ENCODE measurements around the gene DPEP1. TPM values are rescaled to one million over a fixed set of nuclear protein-coding genes. Genes with fewer than 3 reads are reported as not detected.

DPEP1 gene
- polyA plus RNA-seq, 3 donors from 2014 or later: not detected

- Mint-ChIP-seq H3K9me3 (no peaks in the 10 kb centered on the region), H3K4me1 (peaks cover 12 to 17% of the 10 kb centered on the region in 2 donors), H3K36me3 (no peaks in the 10 kb centered on the region), H3K27me3 (ENCODE audit: low read depth in 3 of 3) (peaks cover 0 to 3% (median 0%) of the 10 kb centered on the region in 3 donors), H3K27ac (peak overlapping the region in 1 of 6 donors; percentile 49), H3K4me3 (no peak overlapping the region)
- DNase-seq: no peak
Observed at GRCh38 chr16:89599451-89599858, 14.0 kb upstream of the DPEP1 start.

DNA sequence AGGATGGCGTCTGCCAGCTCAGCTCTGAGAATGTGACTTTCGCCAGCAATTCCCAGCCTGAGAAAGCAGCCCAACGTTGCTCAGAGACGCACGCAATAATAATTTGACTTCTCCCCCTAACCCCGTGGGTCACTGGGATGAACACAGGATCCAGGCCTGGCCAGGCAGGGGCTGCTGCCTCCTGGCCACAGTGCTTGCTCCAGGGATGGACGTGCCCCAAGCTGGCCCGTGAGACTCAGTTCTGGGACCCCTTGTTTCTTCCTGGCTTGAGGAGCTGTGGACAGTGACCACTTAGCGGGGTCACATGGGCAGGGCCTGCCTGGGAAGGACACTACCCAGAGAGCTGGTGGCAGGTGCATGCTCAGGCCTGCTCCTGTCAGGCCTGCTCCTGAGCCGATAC is 13.5 kb upstream of the DPEP1 start:
- Mint-ChIP-seq H3K27ac (peak overlapping the region in 1 of 6 donors; percentile 40), H3K36me3 (no peaks in the 10 kb centered on the region), H3K4me3 (no peak overlapping the region), H3K27me3 (ENCODE audit: low read depth in 3 of 3) (peaks cover 0 to 3% (median 0%) of the 10 kb centered on the region in 3 donors), H3K9me3 (no peaks in the 10 kb centered on the region), H3K4me1 (peaks cover 12 to 17% of the 10 kb centered on the region in 2 donors)
- DNase-seq: no peak

DNA sequence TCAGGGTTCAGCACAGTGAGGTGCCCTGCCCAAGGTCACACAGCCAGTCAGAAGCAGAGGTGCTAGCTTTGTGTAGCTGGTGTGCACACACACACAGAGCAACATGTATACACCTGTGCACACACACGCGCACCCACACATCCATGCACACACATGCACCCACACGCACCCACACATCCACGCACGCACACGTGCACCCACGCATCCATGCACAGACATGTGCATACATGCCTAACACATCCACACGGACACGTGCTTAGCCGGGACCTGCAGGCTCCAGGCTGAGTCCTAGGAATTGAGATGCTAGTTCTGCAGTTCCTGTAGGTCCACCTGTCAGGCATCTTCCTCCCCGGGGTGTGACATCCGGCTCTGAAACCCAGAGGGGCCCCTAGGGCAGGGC is 13.0 kb upstream of the DPEP1 start:
- peak overlapping the region in 1 of 6 donors; percentile 40 for H3K27ac Mint-ChIP-seq
- H3K4me1 Mint-ChIP-seq: peaks cover 12 to 17% of the 10 kb centered on the region in 2 donors
- H3K27me3 Mint-ChIP-seq (ENCODE audit: low read depth in 3 of 3): peaks cover 0 to 3% (median 0%) of the 10 kb centered on the region in 3 donors
- H3K4me3 Mint-ChIP-seq: no peak overlapping the region
- H3K9me3 Mint-ChIP-seq: no peaks in the 10 kb centered on the region
- H3K36me3 Mint-ChIP-seq: no peaks in the 10 kb centered on the region
- no peak for DNase-seq

DNA sequence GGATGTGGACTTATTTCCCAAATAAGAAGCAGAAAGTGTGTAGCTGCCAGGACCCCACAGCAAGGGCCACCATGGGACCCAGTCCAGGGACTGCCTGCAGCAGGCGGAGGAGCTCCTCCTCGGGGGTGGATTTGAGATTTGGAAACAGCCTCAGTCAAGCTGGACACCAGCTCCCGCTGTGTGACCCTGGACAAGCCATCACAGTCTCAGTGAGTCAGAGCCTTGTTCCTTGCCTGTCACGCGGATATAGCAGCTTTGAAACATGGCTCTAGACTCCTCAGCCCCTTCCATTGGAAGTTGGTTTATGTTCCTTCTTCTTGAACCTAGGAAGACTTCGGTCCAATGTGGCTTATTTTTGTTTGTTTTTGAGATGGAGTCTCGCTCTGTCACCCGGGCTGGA is 12.5 kb upstream of the DPEP1 start:
- Mint-ChIP-seq H3K27ac (no peak overlapping the region), H3K4me3 (no peak overlapping the region)

GRCh38 chr16:89601906-89602272 is 11.6 kb upstream of the DPEP1 start:
- H3K4me1 Mint-ChIP-seq: peaks cover 12 to 14% of the 10 kb centered on the region in 2 donors
- H3K4me3 Mint-ChIP-seq: peak overlapping the region in 1 of 5 donors; percentile 50
- H3K36me3 Mint-ChIP-seq: no peaks in the 10 kb centered on the region
- DNase-seq: no peak
- H3K27me3 Mint-ChIP-seq (ENCODE audit: low read depth in 3 of 3): peaks cover 0 to 3% (median 0%) of the 10 kb centered on the region in 3 donors
- no peaks in the 10 kb centered on the region for H3K9me3 Mint-ChIP-seq
- no peak overlapping the region for H3K27ac Mint-ChIP-seq

More for the DNA sequence above, 12.5 kb upstream of the DPEP1 start:
- Mint-ChIP-seq H3K9me3 (no peaks in the 10 kb centered on the region), H3K27me3 (ENCODE audit: low read depth in 3 of 3) (peaks cover 0 to 3% (median 0%) of the 10 kb centered on the region in 3 donors), H3K4me1 (peaks cover 12 to 14% of the 10 kb centered on the region in 2 donors), H3K36me3 (no peaks in the 10 kb centered on the region)
- DNase-seq: no peak

DNA sequence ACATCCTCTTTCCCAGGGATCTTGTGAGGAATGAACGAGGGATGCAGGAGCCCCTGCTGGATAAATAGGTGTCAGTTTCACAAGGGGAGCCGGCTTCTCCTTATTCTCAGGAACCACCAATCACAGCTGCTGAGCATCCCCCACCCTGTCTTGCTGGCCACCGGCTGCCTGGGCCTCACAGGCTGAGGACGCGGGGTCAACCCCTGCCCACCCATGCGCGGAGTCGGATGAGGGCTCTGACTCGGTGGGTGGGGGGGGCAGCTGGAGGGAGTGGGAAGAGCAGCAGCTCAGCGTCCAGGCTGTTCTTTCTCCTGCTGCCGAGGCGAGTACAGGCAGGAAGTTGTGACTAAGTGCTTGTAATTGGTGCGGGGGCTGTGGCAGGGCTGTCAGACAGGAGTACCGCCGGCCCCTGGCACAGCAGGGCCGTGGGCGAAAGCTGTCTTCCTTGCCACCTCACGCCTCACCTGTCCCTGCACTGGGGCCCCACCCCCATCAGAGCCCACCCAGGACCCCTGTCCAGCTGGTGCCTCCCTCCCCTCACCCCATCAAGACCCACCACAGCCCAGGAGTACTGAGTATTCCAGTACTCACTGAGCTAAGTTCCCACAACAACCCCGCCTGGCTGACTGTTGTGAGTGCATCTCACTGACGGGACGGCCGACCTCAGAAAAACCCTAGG is 11.0 kb upstream of the DPEP1 start:
- Mint-ChIP-seq H3K9me3 (no peaks in the 10 kb centered on the region), H3K27ac (peak overlapping the region in 3 of 6 donors; percentile 54 to 71 (median 62)), H3K4me1 (peaks cover 12 to 14% of the 10 kb centered on the region in 2 donors), H3K36me3 (no peaks in the 10 kb centered on the region), H3K27me3 (ENCODE audit: low read depth in 3 of 3) (peaks cover 0 to 3% (median 0%) of the 10 kb centered on the region in 3 donors), H3K4me3 (peak overlapping the region; percentile 4 to 57 (median 50))
- peak; percentile 54 to 58 (median 58) for DNase-seq

- Mint-ChIP-seq H3K36me3 (no peaks in the 10 kb centered on the region), H3K27me3 (ENCODE audit: low read depth in 3 of 3) (peaks cover 0 to 3% (median 0%) of the 10 kb centered on the region in 3 donors), H3K4me3 (peak overlapping the region in 4 of 5 donors; percentile 4 to 57 (median 52)), H3K4me1 (peaks cover 12 to 14% of the 10 kb centered on the region in 2 donors), H3K9me3 (no peaks in the 10 kb centered on the region), H3K27ac (peak overlapping the region in 4 of 6 donors; percentile 8 to 60 (median 55))
- DNase-seq: no peak
Observed at GRCh38 chr16:89602952-89603590, 10.4 kb upstream of the DPEP1 start.

DNA sequence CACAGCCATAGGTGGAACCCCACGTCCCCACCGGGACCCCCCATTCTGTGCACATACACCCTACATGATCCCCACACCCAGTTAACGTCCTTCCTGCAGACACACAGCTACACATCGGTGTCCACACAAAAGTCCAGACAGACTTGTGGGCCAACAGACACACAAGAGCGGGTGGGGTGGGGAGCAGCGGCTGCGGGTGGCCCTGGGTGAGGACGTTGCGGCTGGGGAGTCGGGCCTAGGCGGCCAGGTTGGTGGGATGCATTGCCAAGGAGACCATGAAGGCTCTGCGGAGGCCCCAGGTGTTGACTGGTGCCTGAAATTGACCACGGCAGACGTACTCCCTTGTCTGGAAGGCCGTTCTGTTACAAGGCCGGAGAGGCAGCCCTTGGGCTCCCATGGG is 8.7 kb upstream of the DPEP1 start:
- Mint-ChIP-seq H3K4me1 (peaks cover 12 to 14% of the 10 kb centered on the region in 2 donors), H3K27me3 (ENCODE audit: low read depth in 3 of 3) (peaks cover 0 to 3% (median 2%) of the 10 kb centered on the region in 3 donors), H3K36me3 (no peaks in the 10 kb centered on the region), H3K9me3 (no peaks in the 10 kb centered on the region), H3K4me3 (no peak overlapping the region), H3K27ac (no peak overlapping the region)
- DNase-seq: no peak

DNA sequence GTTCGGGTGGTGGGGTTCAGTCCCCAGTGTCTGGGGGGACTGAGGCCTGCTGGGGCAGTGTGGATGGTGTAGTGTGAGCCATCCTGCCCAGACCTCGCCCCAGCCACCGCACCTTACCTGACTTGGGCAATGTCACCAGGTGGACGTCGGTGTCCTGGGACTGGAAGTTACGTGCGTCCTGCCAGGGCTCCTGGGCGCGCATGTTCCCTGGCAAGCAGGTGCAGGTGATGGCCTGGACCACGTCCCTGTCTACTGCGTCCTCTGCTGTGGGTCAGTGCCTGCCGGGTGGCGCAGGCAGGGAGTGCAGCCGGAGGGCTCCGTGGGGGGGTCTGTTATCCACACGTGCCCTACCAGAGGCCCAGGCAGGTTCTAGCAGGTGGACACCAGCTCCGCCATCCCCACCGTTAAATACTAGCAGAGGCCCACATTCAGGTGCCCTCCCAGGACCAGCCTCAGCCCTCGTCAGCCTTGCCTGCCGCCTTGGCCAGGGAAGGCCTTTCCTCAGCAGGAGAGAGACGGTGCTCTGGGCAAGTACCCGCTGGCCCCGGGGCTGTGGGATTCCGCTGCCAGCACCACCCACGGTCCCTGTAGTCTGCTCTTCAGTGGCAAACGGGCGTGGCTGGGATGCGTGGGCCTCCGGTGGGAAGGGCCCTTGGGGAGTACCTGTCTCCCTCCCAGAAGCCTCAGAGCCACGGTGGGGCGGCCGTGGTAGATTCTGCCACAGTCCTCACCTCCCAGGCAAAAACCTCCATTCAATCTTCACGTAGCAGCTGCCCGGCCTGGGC is 8.1 kb upstream of the DPEP1 start:
- no peak for DNase-seq
- Mint-ChIP-seq H3K36me3 (no peaks in the 10 kb centered on the region), H3K27ac (no peak overlapping the region), H3K9me3 (no peaks in the 10 kb centered on the region), H3K4me3 (no peak overlapping the region), H3K27me3 (ENCODE audit: low read depth in 3 of 3) (peaks cover 0 to 3% (median 2%) of the 10 kb centered on the region in 3 donors), H3K4me1 (peaks cover 12% of the 10 kb centered on the region in 2 donors)

GRCh38 chr16:89606006-89606405 is 7.4 kb upstream of the DPEP1 start:
- peaks cover 0 to 3% (median 2%) of the 10 kb centered on the region in 3 donors for H3K27me3 Mint-ChIP-seq (ENCODE audit: low read depth in 3 of 3)
- H3K4me1 Mint-ChIP-seq: peaks cover 12% of the 10 kb centered on the region in 2 donors
- no peaks in the 10 kb centered on the region for H3K36me3 Mint-ChIP-seq
- DNase-seq: no peak
- no peak overlapping the region for H3K4me3 Mint-ChIP-seq
- no peaks in the 10 kb centered on the region for H3K9me3 Mint-ChIP-seq
- H3K27ac Mint-ChIP-seq: no peak overlapping the region

DNA sequence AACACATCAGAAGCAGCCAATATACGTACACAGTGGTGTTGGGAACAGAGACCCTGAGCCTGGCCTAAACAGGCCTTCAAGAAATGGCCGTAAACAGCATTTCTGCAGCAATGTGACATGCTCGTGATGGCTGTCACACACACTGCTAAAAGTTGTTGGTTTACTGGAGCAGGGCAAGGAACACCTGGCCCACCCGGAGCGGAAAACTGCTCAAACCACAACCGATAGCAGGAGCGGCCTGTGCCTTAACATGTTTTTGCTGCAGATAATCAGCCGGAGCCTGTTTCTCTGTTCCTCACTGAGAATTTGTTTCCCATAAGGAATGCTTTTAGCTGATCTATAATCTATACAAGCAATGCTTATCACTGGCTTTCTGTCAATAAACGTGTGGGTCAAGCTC is 6.0 kb upstream of the DPEP1 start:
- Mint-ChIP-seq H3K4me3 (no peak overlapping the region), H3K4me1 (peaks cover 8% of the 10 kb centered on the region in 2 donors), H3K27me3 (ENCODE audit: low read depth in 3 of 3) (peaks cover 0 to 3% (median 2%) of the 10 kb centered on the region in 3 donors), H3K9me3 (no peaks in the 10 kb centered on the region), H3K27ac (no peak overlapping the region), H3K36me3 (no peaks in the 10 kb centered on the region)
- DNase-seq: no peak

GRCh38 chr16:89607937-89608740 is 5.3 kb upstream of the DPEP1 start:
- Mint-ChIP-seq H3K4me1 (peaks cover under 1 to 1% of the 10 kb centered on the region in 2 donors), H3K4me3 (no peak overlapping the region), H3K36me3 (no peaks in the 10 kb centered on the region), H3K27me3 (ENCODE audit: low read depth in 3 of 3) (peaks cover under 1 to 4% (median 2%) of the 10 kb centered on the region in 3 donors), H3K27ac (no peak overlapping the region), H3K9me3 (no peaks in the 10 kb centered on the region)
- DNase-seq: no peak

DNA sequence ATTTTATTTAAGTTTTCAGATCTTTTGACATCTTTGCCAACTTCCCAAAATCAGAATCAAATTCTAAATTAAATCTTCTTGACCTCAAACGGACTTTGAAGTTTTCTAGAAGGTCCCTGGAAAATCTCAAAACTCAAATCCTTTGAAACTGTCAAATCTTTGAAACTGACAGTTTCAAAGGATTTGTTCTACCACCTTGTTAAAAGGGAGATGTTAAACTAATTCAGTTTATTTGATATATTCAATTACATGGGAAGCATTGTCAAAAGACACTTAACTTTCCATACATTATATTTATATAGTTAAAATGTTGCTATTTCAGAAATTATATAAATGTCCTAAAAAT is 3.4 kb upstream of the DPEP1 start:
- no peak overlapping the region for H3K4me3 Mint-ChIP-seq
- H3K9me3 Mint-ChIP-seq: no peaks in the 10 kb centered on the region
- no peaks in the 10 kb centered on the region for H3K36me3 Mint-ChIP-seq
- H3K27ac Mint-ChIP-seq: no peak overlapping the region
- DNase-seq: no peak
- H3K27me3 Mint-ChIP-seq (ENCODE audit: low read depth in 3 of 3): peaks cover 0 to 4% (median 2%) of the 10 kb centered on the region in 3 donors
- H3K4me1 Mint-ChIP-seq: peaks cover 0 to 3% of the 10 kb centered on the region in 2 donors

Data from immature natural killer cell (primary cell).